HG03064 (cell line): ENCODE measurements around the gene CLRN2.
"Not testable (repeated sequence)": the region's sequence is repeated elsewhere in the genome, so short reads cannot be mapped to it uniquely, and the experiment has no call there.

Source experiments
- ATAC-seq: cut with Tn5 transposase; IDR thresholded peaks from one replicate; pipeline ENCODE4 v1.9.1; 2021; ENCODE audit warnings: low read depth; ENCODE audit not compliant: unreplicated experiment

Gene CLRN2

GRCh38 chr4:17537060-17537459 lies 22.1 kb downstream of the CLRN2 start:
- not testable (repeated sequence) for ATAC-seq

- no peak for ATAC-seq
Observed at GRCh38 chr4:17544205-17544604, 29.2 kb downstream of the CLRN2 start.

- ATAC-seq = no peak
Observed at GRCh38 chr4:17544831-17545234, 29.9 kb downstream of the CLRN2 start.

GRCh38 chr4:17545374-17546140 lies 30.6 kb downstream of the CLRN2 start:
- no peak for ATAC-seq

- no peak for ATAC-seq
Observed at GRCh38 chr4:17546222-17546621, 31.3 kb downstream of the CLRN2 start.

- no peak for ATAC-seq
Observed at GRCh38 chr4:17546678-17547077, 31.7 kb downstream of the CLRN2 start.

- ATAC-seq = no peak
Observed at GRCh38 chr4:17550549-17550948, 35.6 kb downstream of the CLRN2 start.

- ATAC-seq = no peak
Observed at GRCh38 chr4:17552427-17552826, 37.5 kb downstream of the CLRN2 start.

GRCh38 chr4:17554568-17554967 lies 39.6 kb downstream of the CLRN2 start:
- no peak for ATAC-seq

GRCh38 chr4:17556498-17556897 lies 41.5 kb downstream of the CLRN2 start:
- no peak for ATAC-seq

GRCh38 chr4:17557880-17558279 lies 42.9 kb downstream of the CLRN2 start:
- ATAC-seq = no peak

- no peak for ATAC-seq
Observed at GRCh38 chr4:17558941-17559708, 44.2 kb downstream of the CLRN2 start.

- ATAC-seq = no peak
Observed at GRCh38 chr4:17559709-17560048, 44.7 kb downstream of the CLRN2 start.

- ATAC-seq = no peak
Observed at GRCh38 chr4:17560065-17560673, 45.2 kb downstream of the CLRN2 start.

GRCh38 chr4:17561195-17561909 lies 46.4 kb downstream of the CLRN2 start:
- ATAC-seq = no peak

GRCh38 chr4:17562157-17562556 lies 47.2 kb downstream of the CLRN2 start:
- ATAC-seq = no peak

- no peak for ATAC-seq
Observed at GRCh38 chr4:17565846-17566245, 50.9 kb downstream of the CLRN2 start.

GRCh38 chr4:17567271-17567670 lies 52.3 kb downstream of the CLRN2 start:
- ATAC-seq = no peak

- ATAC-seq = no peak
Observed at GRCh38 chr4:17574206-17574605, 59.2 kb downstream of the CLRN2 start.

GRCh38 chr4:17575177-17575576 lies 60.2 kb downstream of the CLRN2 start:
- not testable (repeated sequence) for ATAC-seq
